ENCODE data around the gene PILRB. TPM values are rescaled to one million over a fixed set of nuclear protein-coding genes. Genes with fewer than 3 reads are reported as not detected.
"Not testable (repeated sequence)": the region's sequence is repeated elsewhere in the genome, so short reads cannot be mapped to it uniquely, and the experiment has no call there.

Gene PILRB
- polyA plus RNA-seq, 3 donors: 1.7 to 62.6 (median 2.2) TPM

GRCh38 chr7:100363098-100363497, 5.2 kb downstream of the PILRB start:
- peaks cover 58 to 69% of the 10 kb centered on the region in 2 donors for H3K36me3 Mint-ChIP-seq
- H3K4me1 Mint-ChIP-seq: peaks cover 59% of the 10 kb centered on the region

GRCh38 chr7:100363797-100364196, 5.9 kb downstream of the PILRB start:
- peak overlapping the region in 2 of 7 donors; percentile 25 to 42 for H3K27ac Mint-ChIP-seq
- Histone ChIP-seq H3K4me1 (ENCODE audit: control insufficient read depth in 1 of 2, insufficient read depth in 2 of 2, low read length in 2 of 2) (peaks cover 56 to 62% of the 10 kb centered on the region in 2 donors), H3K79me2 (ENCODE audit: insufficient read depth, low read length) (peaks cover 22% of the 10 kb centered on the region), H3K36me3 (replicated peaks in 1 of 2; ENCODE audit: control insufficient read depth in 1 of 2, insufficient read depth in 2 of 2, low read length in 2 of 2) (peaks cover 27 to 50% of the 10 kb centered on the region in 2 donors)
- H3K4me3 Mint-ChIP-seq; H3K27ac ChIP-seq (ENCODE audit: low read depth in 1 of 2, low read length in 2 of 2); H2AFZ ChIP-seq (ENCODE audit: insufficient read depth, low read depth, low read length, poor library complexity, severe bottlenecking); H3K9me3 ChIP-seq (replicated peaks in 1 of 2; ENCODE audit: control insufficient read depth in 1 of 2, insufficient read depth in 1 of 2, low read length in 2 of 2); H3K4me3 ChIP-seq (replicated peaks in 1 of 3; ENCODE audit: low read depth in 2 of 3, low read length in 3 of 3); intact Hi-C loops (cut with micrococcal nuclease); H3K27me3 ChIP-seq (ENCODE audit: control insufficient read depth in 2 of 2, insufficient read depth in 2 of 2, low read length in 2 of 2); H3K9ac ChIP-seq (ENCODE audit: insufficient read depth, low read length, poor library complexity, severe bottlenecking); H3K9me3 Mint-ChIP-seq; H4K20me1 ChIP-seq (ENCODE audit: insufficient read depth, low read length); DNase-seq; H3K27me3 Mint-ChIP-seq (ENCODE audit: low read depth in 3 of 3); H3K4me2 ChIP-seq (replicated peaks; ENCODE audit: extremely low read depth, low read length, poor library complexity, severe bottlenecking): not testable (repeated sequence)
- no CpG with 5 or more reads among the region's 7 CpGs for WGBS (ENCODE audit: insufficient coverage)
- H3K36me3 Mint-ChIP-seq: peaks cover 53 to 63% of the 10 kb centered on the region in 2 donors
- peaks cover 62% of the 10 kb centered on the region for H3K4me1 Mint-ChIP-seq

More at GRCh38 chr7:100363098-100363497, 5.2 kb downstream of the PILRB start:
- Mint-ChIP-seq H3K27ac (peak overlapping the region in 3 of 7 donors; percentile 33 to 54 (median 35)), H3K4me3 (no peak overlapping the region), H3K27me3 (ENCODE audit: low read depth in 3 of 3) (peaks cover 0 to 7% (median 0%) of the 10 kb centered on the region in 3 donors), H3K9me3 (no peaks in the 10 kb centered on the region)
- intact Hi-C loops (cut with micrococcal nuclease): no loop called here
- DNase-seq: no peak
- Histone ChIP-seq H3K4me3 (replicated peaks in 1 of 3; ENCODE audit: low read depth in 2 of 3, low read length in 3 of 3) (no peak overlapping the region), H2AFZ (ENCODE audit: insufficient read depth, low read depth, low read length, poor library complexity, severe bottlenecking) (no peak overlapping the region), H3K9me3 (replicated peaks in 1 of 2; ENCODE audit: control insufficient read depth in 1 of 2, insufficient read depth in 1 of 2, low read length in 2 of 2) (no peaks in the 10 kb centered on the region), H3K9ac (ENCODE audit: insufficient read depth, low read length, poor library complexity, severe bottlenecking) (no peak overlapping the region), H3K27ac (ENCODE audit: low read depth in 1 of 2, low read length in 2 of 2) (no peak overlapping the region), H3K79me2 (ENCODE audit: insufficient read depth, low read length) (peaks cover 21% of the 10 kb centered on the region), H3K27me3 (ENCODE audit: control insufficient read depth in 2 of 2, insufficient read depth in 2 of 2, low read length in 2 of 2) (no peaks in the 10 kb centered on the region), H3K4me1 (ENCODE audit: control insufficient read depth in 1 of 2, insufficient read depth in 2 of 2, low read length in 2 of 2) (peaks cover 49 to 55% of the 10 kb centered on the region in 2 donors), H3K4me2 (replicated peaks; ENCODE audit: extremely low read depth, low read length, poor library complexity, severe bottlenecking) (no peak overlapping the region), H4K20me1 (ENCODE audit: insufficient read depth, low read length) (no peaks in the 10 kb centered on the region), H3K36me3 (replicated peaks in 1 of 2; ENCODE audit: control insufficient read depth in 1 of 2, insufficient read depth in 2 of 2, low read length in 2 of 2) (peaks cover 31 to 57% of the 10 kb centered on the region in 2 donors)
- TF ChIP-seq CTCF (IDR thresholded peaks at IDR 0.05): no peak
